Ishikawa (cell line): ENCODE data around the gene THBS2.

Experiments used
- CEBPB ChIP-seq: IDR thresholded peaks from 2 replicates; pipeline ENCODE4 v1.6.1; 2012
- CREB1 ChIP-seq: IDR thresholded peaks from 2 replicates; pipeline ENCODE4 v1.6.1; 2012; ENCODE audit warnings: low read depth
- EGR1 ChIP-seq: IDR thresholded peaks from 2 replicates; pipeline ENCODE4 v1.6.1; 2012
- EP300 ChIP-seq: IDR thresholded peaks from 2 replicates; pipeline ENCODE4 v1.6.1; 2012; ENCODE audit warnings: borderline replicate concordance
- FOXM1 ChIP-seq: IDR thresholded peaks from 2 replicates; pipeline ENCODE4 v1.6.1; 2012; ENCODE audit warnings: low read depth, borderline replicate concordance
- MAX ChIP-seq: IDR thresholded peaks from 2 replicates; pipeline ENCODE4 v1.6.1; 2012
- NFIC ChIP-seq: IDR thresholded peaks from 2 replicates; pipeline ENCODE4 v1.6.1; 2012
- RAD21 ChIP-seq: IDR thresholded peaks from 2 replicates; pipeline ENCODE4 v1.6.1; 2012; ENCODE audit warnings: low read depth
- REST ChIP-seq: IDR thresholded peaks from 2 replicates; pipeline ENCODE4 v1.6.1; 2012; ENCODE audit warnings: low read depth, mild to moderate bottlenecking
- TAF1 ChIP-seq: IDR thresholded peaks from 2 replicates; pipeline ENCODE4 v1.6.1; 2012; ENCODE audit warnings: low read depth, mild to moderate bottlenecking
- TCF12 ChIP-seq: IDR thresholded peaks from 2 replicates; pipeline ENCODE4 v1.6.1; 2012; ENCODE audit warnings: low read depth
- TEAD4 ChIP-seq: IDR thresholded peaks from 2 replicates; pipeline ENCODE4 v1.6.1; 2012
- USF1 ChIP-seq: IDR thresholded peaks from 2 replicates; pipeline ENCODE4 v1.6.1; 2012
- YY1 ChIP-seq: IDR thresholded peaks from 2 replicates; pipeline ENCODE4 v1.6.1; 2012; ENCODE audit warnings: low read depth
- ZBTB7A ChIP-seq: IDR thresholded peaks from 2 replicates; pipeline ENCODE4 v1.6.1; 2012; ENCODE audit warnings: low read depth

The THBS2 gene

GRCh38 chr6:169282043-169282442, 28.4 kb upstream of the THBS2 start:
- TF ChIP-seq CREB1 (no peak), REST (no peak), EGR1 (no peak), ZBTB7A (no peak), FOXM1 (no peak), YY1 (no peak), TEAD4 (no peak), RAD21 (no peak), EP300 (no peak), MAX (no peak), CEBPB (no peak), USF1 (no peak), TAF1 (no peak), NFIC (no peak), TCF12 (no peak)

- TF ChIP-seq ZBTB7A (no peak), EP300 (no peak), MAX (no peak), FOXM1 (no peak), NFIC (no peak), TCF12 (no peak), TAF1 (no peak), CEBPB (no peak)
Observed at GRCh38 chr6:169277619-169278018, 24.0 kb upstream of the THBS2 start.

GRCh38 chr6:169274781-169275180, 21.1 kb upstream of the THBS2 start:
- TF ChIP-seq FOXM1 (no peak), CREB1 (no peak), TCF12 (no peak), ZBTB7A (no peak), TAF1 (no peak), MAX (no peak), USF1 (no peak), YY1 (no peak), CEBPB (no peak), EGR1 (no peak), EP300 (no peak), RAD21 (no peak), NFIC (no peak), TEAD4 (no peak), REST (no peak)

- TF ChIP-seq USF1 (no peak), MAX (no peak), FOXM1 (no peak), TEAD4 (no peak), NFIC (no peak), ZBTB7A (no peak)
Observed at GRCh38 chr6:169273511-169273910, 19.9 kb upstream of the THBS2 start.

GRCh38 chr6:169271877-169272216, 18.2 kb upstream of the THBS2 start:
- TF ChIP-seq EP300 (no peak), TEAD4 (no peak), USF1 (no peak), NFIC (no peak), YY1 (no peak), REST (no peak), TCF12 (no peak), MAX (no peak), TAF1 (no peak), ZBTB7A (no peak), CEBPB (no peak), RAD21 (no peak), CREB1 (no peak), FOXM1 (no peak), EGR1 (no peak)
